ENCODE data around the gene CHST11. TPM values are rescaled to one million over a fixed set of nuclear protein-coding genes. Genes with fewer than 3 reads are reported as not detected.

CHST11 gene
- total and polyA plus RNA-seq, 9 of the 15 experiments (the other 6 are each of a cell fraction or from before 2014, with no cell fraction given) = 2.3 to 38.7 (median 15.0) TPM

DNA sequence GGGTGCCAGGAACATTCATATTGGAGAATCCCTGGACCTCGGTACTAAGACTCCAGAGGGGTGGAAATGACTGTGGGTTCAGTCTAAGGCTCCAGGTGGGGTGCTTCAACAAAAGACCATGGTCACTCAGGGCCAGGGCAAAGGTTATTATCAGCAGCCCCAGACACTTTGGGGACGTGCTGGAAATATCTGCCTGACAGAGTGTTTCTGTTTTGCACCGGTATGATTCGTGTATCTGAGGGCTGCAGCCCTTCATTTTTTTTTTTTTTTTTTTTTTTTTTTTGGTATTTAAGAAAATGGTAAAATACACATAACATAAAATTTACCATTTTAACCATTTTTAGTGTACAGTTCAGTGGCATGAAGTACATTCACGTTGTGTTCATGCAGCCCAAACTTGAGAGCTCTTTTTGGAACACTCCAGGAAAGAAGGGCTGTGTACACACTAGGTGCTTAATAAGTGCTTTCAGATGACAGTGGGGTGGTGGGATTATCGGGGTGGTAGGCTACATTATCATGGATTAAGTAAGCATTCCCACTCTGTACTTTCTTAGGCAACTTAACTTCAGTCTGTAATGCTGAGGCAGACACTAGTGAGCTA is 120.3 kb downstream of the CHST11 start (continued):
- TF ChIP-seq, protein P1, sequence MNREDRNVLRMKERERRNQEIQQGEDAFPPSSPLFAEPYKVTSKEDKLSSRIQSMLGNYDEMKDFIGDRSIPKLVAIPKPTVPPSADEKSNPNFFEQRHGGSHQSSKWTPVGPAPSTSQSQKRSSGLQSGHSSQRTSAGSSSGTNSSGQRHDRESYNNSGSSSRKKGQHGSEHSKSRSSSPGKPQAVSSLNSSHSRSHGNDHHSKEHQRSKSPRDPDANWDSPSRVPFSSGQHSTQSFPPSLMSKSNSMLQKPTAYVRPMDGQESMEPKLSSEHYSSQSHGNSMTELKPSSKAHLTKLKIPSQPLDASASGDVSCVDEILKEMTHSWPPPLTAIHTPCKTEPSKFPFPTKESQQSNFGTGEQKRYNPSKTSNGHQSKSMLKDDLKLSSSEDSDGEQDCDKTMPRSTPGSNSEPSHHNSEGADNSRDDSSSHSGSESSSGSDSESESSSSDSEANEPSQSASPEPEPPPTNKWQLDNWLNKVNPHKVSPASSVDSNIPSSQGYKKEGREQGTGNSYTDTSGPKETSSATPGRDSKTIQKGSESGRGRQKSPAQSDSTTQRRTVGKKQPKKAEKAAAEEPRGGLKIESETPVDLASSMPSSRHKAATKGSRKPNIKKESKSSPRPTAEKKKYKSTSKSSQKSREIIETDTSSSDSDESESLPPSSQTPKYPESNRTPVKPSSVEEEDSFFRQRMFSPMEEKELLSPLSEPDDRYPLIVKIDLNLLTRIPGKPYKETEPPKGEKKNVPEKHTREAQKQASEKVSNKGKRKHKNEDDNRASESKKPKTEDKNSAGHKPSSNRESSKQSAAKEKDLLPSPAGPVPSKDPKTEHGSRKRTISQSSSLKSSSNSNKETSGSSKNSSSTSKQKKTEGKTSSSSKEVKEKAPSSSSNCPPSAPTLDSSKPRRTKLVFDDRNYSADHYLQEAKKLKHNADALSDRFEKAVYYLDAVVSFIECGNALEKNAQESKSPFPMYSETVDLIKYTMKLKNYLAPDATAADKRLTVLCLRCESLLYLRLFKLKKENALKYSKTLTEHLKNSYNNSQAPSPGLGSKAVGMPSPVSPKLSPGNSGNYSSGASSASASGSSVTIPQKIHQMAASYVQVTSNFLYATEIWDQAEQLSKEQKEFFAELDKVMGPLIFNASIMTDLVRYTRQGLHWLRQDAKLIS (CRISPR knock-in tag; IDR thresholded peaks at IDR 0.05) = no peak
- TF ChIP-seq TCF3 (CRISPR knock-in tag; IDR thresholded peaks at IDR 0.05) (peak; percentile 89), CBX8 (IDR thresholded peaks at IDR 0.05; ENCODE audit: borderline replicate concordance, extremely low read depth, low read depth, low read length, poor library complexity, severe bottlenecking) (no peak), CAMTA2 (CRISPR knock-in tag; conservative IDR thresholded peaks at IDR 0.05) (no peak), SMARCE1 (IDR thresholded peaks at IDR 0.05) (peak; percentile 56; the same call in 1 of the 2 replicates), TCF7L2 (IDR thresholded peaks at IDR 0.05; ENCODE audit: low read depth, low read length) (no peak), POLR3G (IDR thresholded peaks at IDR 0.05; ENCODE audit: extremely low read depth, insufficient read length, insufficient replicate concordance) (no peak), GTF2A2 (tag; IDR thresholded peaks at IDR 0.05) (no peak), KHSRP (IDR thresholded peaks at IDR 0.05) (0 out of 2 replicates have a peak, but pooled peaks have one; percentile 30), RBM14 (IDR thresholded peaks at IDR 0.05; ENCODE audit: borderline replicate concordance, insufficient read depth, low read depth, low read length) (no peak), NR2C1 (IDR thresholded peaks at IDR 0.05) (peak; percentile 75), NR2C1 (tag; IDR thresholded peaks at IDR 0.05) (peak; percentile 81)
- TF ChIP-seq, protein P2, sequence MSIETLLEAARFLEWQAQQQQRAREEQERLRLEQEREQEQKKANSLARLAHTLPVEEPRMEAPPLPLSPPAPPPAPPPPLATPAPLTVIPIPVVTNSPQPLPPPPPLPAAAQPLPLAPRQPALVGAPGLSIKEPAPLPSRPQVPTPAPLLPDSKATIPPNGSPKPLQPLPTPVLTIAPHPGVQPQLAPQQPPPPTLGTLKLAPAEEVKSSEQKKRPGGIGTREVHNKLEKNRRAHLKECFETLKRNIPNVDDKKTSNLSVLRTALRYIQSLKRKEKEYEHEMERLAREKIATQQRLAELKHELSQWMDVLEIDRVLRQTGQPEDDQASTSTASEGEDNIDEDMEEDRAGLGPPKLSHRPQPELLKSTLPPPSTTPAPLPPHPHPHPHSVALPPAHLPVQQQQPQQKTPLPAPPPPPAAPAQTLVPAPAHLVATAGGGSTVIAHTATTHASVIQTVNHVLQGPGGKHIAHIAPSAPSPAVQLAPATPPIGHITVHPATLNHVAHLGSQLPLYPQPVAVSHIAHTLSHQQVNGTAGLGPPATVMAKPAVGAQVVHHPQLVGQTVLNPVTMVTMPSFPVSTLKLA (conservative IDR thresholded peaks at IDR 0.05) = peak in 1 of 2 experiments; percentile 12; a peak in 1 of 4 replicates
